HFFc6 (cell line): ENCODE results near the gene CCDC148. TPM values are rescaled to one million over a fixed set of nuclear protein-coding genes. Genes with fewer than 3 reads are reported as not detected.

Experiments
- DNase-seq: peaks from one replicate; pipeline ENCODE4 v3.0.0-alpha.2; 2018
- H3K27ac Mint-ChIP-seq: 2 replicates; pipeline ENCODE4 v1.8.0; 2020; ENCODE audit warnings: mild to moderate bottlenecking, mixed read lengths
- H3K27me3 Mint-ChIP-seq: 2 replicates; pipeline ENCODE4 v1.8.0; 2021; ENCODE audit warnings: mild to moderate bottlenecking, moderate library complexity, mixed read lengths; ENCODE audit not compliant: insufficient read depth
- H3K36me3 Mint-ChIP-seq: 2 replicates; pipeline ENCODE4 v1.8.0; 2021; ENCODE audit warnings: low read depth, mixed read lengths
- H3K4me1 Mint-ChIP-seq: 2 replicates; pipeline ENCODE4 v1.8.0; 2020; ENCODE audit warnings: low read depth, mixed read lengths
- H3K4me3 Mint-ChIP-seq: 2 replicates; pipeline ENCODE4 v1.8.0; 2020; ENCODE audit warnings: mild to moderate bottlenecking, moderate library complexity, mixed read lengths
- H3K9me3 Mint-ChIP-seq: 2 replicates; pipeline ENCODE4 v1.8.0; 2020; ENCODE audit warnings: mild to moderate bottlenecking, mixed read lengths
- total RNA-seq, 6 experiments: library from RNA; stranded (reverse); fragmentation: NEBNext Ultra II Directional; extraction: Animal tissue kit (Norgen Biotek cat#: 25700); gene quantifications; 2 replicates in 1 of 6; 3 replicates in 5 of 6; pipeline ENCODE4 v1.2.3, GENCODE V29; 2021
- TF ChIP-seq, protein P1 (sequence below): fragments of 200-600 bp; sonication (generic); IDR thresholded peaks from 2 replicates; pipeline ENCODE4 v1.5.0; 2021; ENCODE audit warnings: antibody characterized with exemption, mild to moderate bottlenecking

Gene CCDC148
- total RNA-seq, 6 experiments from 2014 or later = 0.66 to 1.3 (median 0.84) TPM

DNA sequence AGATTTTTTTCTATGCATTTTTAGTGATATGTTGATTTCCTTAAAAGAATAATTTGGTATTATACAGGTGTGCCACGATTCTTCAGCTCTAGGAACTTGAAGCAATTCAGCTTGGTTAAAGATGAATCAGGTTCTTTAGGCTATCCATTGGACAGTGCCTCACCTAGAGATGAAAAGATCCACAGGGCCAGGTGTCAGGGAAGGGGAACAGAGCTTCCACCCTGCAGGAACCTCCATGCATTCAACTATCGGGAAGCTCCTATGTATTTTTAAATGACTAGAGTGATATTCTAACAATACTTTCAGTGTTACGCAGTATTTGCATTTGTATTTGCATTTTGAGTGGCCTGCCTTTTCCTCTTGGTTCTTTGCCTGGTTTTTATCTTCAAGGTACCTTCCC is 40.4 kb upstream of the CCDC148 start:
- TF ChIP-seq, protein P1, sequence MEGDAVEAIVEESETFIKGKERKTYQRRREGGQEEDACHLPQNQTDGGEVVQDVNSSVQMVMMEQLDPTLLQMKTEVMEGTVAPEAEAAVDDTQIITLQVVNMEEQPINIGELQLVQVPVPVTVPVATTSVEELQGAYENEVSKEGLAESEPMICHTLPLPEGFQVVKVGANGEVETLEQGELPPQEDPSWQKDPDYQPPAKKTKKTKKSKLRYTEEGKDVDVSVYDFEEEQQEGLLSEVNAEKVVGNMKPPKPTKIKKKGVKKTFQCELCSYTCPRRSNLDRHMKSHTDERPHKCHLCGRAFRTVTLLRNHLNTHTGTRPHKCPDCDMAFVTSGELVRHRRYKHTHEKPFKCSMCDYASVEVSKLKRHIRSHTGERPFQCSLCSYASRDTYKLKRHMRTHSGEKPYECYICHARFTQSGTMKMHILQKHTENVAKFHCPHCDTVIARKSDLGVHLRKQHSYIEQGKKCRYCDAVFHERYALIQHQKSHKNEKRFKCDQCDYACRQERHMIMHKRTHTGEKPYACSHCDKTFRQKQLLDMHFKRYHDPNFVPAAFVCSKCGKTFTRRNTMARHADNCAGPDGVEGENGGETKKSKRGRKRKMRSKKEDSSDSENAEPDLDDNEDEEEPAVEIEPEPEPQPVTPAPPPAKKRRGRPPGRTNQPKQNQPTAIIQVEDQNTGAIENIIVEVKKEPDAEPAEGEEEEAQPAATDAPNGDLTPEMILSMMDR = no peak

DNA sequence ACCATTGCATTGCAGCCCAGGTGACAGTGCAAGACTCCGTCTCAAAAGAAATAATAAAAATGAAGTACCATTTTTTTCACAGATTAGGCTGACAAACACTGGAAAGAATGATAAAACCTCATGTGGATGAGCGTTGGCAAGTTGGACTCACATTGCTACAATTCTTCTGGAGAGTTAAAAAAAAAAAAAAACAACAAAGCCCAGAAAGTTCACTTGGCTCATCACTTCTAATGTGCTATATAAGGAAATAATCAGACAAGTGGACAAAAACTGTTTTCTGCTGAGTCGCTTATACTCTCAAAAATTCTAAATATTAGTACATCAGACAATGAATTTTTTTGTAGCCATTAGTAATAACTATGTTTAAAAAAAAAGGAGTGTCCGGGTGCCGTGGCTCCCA is 38.6 kb upstream of the CCDC148 start:
- peak; percentile 61 for DNase-seq
- H3K36me3 Mint-ChIP-seq = no peaks in the 10 kb centered on the region
- TF ChIP-seq, protein P1 = no peak
- H3K9me3 Mint-ChIP-seq = no peaks in the 10 kb centered on the region
- no peaks in the 10 kb centered on the region for H3K27me3 Mint-ChIP-seq
- no peak overlapping the region for H3K4me3 Mint-ChIP-seq
- peaks cover 72% of the 10 kb centered on the region for H3K4me1 Mint-ChIP-seq
- peak overlapping the region; percentile 47 for H3K27ac Mint-ChIP-seq

More for the DNA sequence above, 40.4 kb upstream of the CCDC148 start:
- Mint-ChIP-seq H3K4me1 (peaks cover 80% of the 10 kb centered on the region), H3K27me3 (no peaks in the 10 kb centered on the region), H3K9me3 (no peaks in the 10 kb centered on the region), H3K4me3 (no peak overlapping the region), H3K36me3 (0 out of 2 replicates have a peak, but pooled peaks cover 5% of the 10 kb centered on the region), H3K27ac (peak overlapping the region; percentile 65)
- DNase-seq = no peak

DNA sequence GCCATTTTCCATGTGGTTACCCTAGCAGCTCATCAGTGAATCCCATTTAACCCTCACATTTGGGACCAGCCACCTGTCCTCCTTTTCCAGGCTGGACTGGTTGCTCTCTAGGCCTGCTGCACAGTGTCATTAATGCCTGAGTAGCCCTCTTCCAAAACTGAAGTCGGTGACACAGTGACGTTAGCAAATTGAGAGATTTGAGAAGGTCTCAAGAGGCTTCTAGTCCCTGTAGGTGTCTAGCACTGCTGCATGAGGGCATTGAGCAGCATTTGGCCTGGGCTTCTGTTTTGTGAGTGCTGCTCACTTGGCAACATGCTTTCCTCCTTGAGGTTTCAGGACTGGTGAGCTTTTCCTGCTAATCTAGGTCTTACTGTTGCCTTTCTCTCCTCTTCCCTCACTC is 36.9 kb upstream of the CCDC148 start:
- no peaks in the 10 kb centered on the region for H3K9me3 Mint-ChIP-seq
- H3K27ac Mint-ChIP-seq = no peak overlapping the region
- DNase-seq = no peak
- H3K4me3 Mint-ChIP-seq = no peak overlapping the region
- TF ChIP-seq, protein P1 = no peak
- H3K36me3 Mint-ChIP-seq = no peaks in the 10 kb centered on the region
- peaks cover 66% of the 10 kb centered on the region for H3K4me1 Mint-ChIP-seq
- no peaks in the 10 kb centered on the region for H3K27me3 Mint-ChIP-seq

DNA sequence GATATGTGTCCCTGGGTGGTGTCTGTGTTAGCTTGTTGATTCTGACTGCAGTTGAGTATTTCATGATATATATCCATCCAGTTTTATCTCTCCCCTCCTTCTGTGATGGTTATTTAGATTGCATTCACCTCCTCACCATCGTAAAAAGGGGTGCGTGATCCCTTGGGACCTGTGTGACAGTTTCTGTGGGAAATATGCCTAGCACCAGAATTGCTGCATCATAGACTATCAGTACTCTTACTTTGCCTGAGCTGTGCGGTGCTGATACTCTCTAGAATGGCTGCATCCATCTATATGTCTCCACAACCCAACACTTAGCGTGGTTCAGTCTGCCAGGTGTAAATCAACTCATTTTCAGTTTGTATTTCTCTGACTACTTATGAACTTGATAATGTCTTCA is 34.5 kb upstream of the CCDC148 start:
- Mint-ChIP-seq H3K27me3 (no peaks in the 10 kb centered on the region), H3K4me3 (no peak overlapping the region), H3K4me1 (peaks cover 66% of the 10 kb centered on the region), H3K27ac (no peak overlapping the region), H3K9me3 (no peaks in the 10 kb centered on the region), H3K36me3 (no peaks in the 10 kb centered on the region)
- TF ChIP-seq, protein P1 = no peak
- DNase-seq = no peak

DNA sequence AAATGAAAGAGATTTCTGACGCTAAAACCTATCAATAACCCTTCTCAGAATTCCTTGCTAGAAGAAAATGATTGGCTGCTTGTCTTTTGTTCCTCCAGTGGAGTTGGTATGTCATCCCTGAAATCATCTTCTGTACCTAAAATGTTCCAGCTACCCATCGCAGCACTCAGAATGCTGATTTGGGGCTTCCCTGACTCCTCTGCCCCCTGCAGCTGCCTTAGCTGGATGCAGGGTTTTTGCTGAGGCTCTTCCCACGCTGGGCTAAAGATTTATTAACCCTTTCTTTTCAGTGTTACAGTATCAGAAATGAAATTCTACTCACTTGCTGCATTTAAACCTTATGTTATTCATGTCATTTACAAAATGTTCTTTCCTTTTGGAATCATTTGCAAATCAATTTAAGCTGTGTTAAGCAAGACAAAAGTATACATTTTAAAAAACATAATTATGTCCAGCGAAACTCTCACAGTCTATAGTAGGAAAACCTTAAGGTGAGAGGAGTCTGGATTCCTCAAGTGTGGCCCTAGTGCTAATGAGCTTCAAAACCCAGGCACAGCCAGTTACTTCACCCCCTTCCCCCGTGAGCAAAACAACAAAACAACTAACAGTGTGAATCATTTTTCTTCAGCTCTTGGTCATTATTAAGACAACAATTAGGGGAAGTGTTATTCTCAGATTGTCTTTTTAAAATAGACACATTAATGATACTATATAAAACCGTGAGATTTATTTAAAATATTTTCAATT is 33.0 kb upstream of the CCDC148 start:
- peaks cover 59% of the 10 kb centered on the region for H3K4me1 Mint-ChIP-seq
- TF ChIP-seq, protein P1 = no peak
- H3K27ac Mint-ChIP-seq = no peak overlapping the region
- H3K36me3 Mint-ChIP-seq = no peaks in the 10 kb centered on the region; the same call in 1 of the 2 replicates
- no peaks in the 10 kb centered on the region for H3K27me3 Mint-ChIP-seq
- H3K4me3 Mint-ChIP-seq = no peak overlapping the region
- no peaks in the 10 kb centered on the region for H3K9me3 Mint-ChIP-seq
- DNase-seq = no peak
